ENCODE measurements around the gene ELP2. TPM values are rescaled to one million over a fixed set of nuclear protein-coding genes. Genes with fewer than 3 reads are reported as not detected.
A peak's percentile ranks its signal among the peaks of the same experiment; 100 is the strongest.

The ELP2 gene
- total RNA-seq, 1 donor, result 125 TPM

- Histone ChIP-seq H3K4me2 (ENCODE audit: insufficient read depth, low read length) (no peak overlapping the region), H3K4me1 (ENCODE audit: insufficient read depth, low read length) (peaks cover 10% of the 10 kb centered on the region), H2AFZ (ENCODE audit: low read length) (no peak overlapping the region), H3K79me2 (ENCODE audit: insufficient read depth, low read length) (no peaks in the 10 kb centered on the region), H3K36me3 (ENCODE audit: insufficient read depth, low read length) (no peaks in the 10 kb centered on the region), H3K27me3 (ENCODE audit: insufficient read depth, low read length) (no peaks in the 10 kb centered on the region), H4K20me1 (ENCODE audit: insufficient read depth, low read length) (peaks cover 3% of the 10 kb centered on the region), H3K9me3 (ENCODE audit: low read depth, low read length) (no peaks in the 10 kb centered on the region), H3K4me3 (ENCODE audit: insufficient read depth, low read length) (no peak overlapping the region), H3K27ac (ENCODE audit: low read depth, low read length) (no peak overlapping the region)
- no peak for TF ChIP-seq CTCF (IDR thresholded peaks at IDR 0.05; ENCODE audit: extremely low read depth, low read depth, low read length)
- DNase-seq (ENCODE audit: insufficient read length, low spot score, missing footprints), result no peak
These were observed 53.3 kb downstream of the ELP2 start for GRCh38 chr18:36183033-36183432.

- Histone ChIP-seq H3K9me3 (ENCODE audit: low read depth, low read length) (no peaks in the 10 kb centered on the region), H2AFZ (ENCODE audit: low read length) (no peak overlapping the region), H3K4me1 (ENCODE audit: insufficient read depth, low read length) (peaks cover 13% of the 10 kb centered on the region), H3K27ac (ENCODE audit: low read depth, low read length) (no peak overlapping the region), H3K4me2 (ENCODE audit: insufficient read depth, low read length) (no peak overlapping the region), H3K36me3 (ENCODE audit: insufficient read depth, low read length) (no peaks in the 10 kb centered on the region), H3K4me3 (ENCODE audit: insufficient read depth, low read length) (no peak overlapping the region), H3K79me2 (ENCODE audit: insufficient read depth, low read length) (peaks cover 4% of the 10 kb centered on the region), H3K27me3 (ENCODE audit: insufficient read depth, low read length) (no peaks in the 10 kb centered on the region), H4K20me1 (ENCODE audit: insufficient read depth, low read length) (peaks cover 3% of the 10 kb centered on the region)
- TF ChIP-seq CTCF (IDR thresholded peaks at IDR 0.05; ENCODE audit: extremely low read depth, low read depth, low read length), result no peak
- DNase-seq (ENCODE audit: insufficient read length, low spot score, missing footprints), result no peak
These were observed 54.3 kb downstream of the ELP2 start for GRCh38 chr18:36183987-36184386.

GRCh38 chr18:36185157-36185556 is 55.5 kb downstream of the ELP2 start:
- Histone ChIP-seq H3K4me2 (ENCODE audit: insufficient read depth, low read length) (no peak overlapping the region), H3K9me3 (ENCODE audit: low read depth, low read length) (no peaks in the 10 kb centered on the region), H3K27me3 (ENCODE audit: insufficient read depth, low read length) (no peaks in the 10 kb centered on the region), H2AFZ (ENCODE audit: low read length) (no peak overlapping the region), H3K36me3 (ENCODE audit: insufficient read depth, low read length) (no peaks in the 10 kb centered on the region), H3K4me3 (ENCODE audit: insufficient read depth, low read length) (no peak overlapping the region), H3K27ac (ENCODE audit: low read depth, low read length) (no peak overlapping the region), H3K79me2 (ENCODE audit: insufficient read depth, low read length) (peaks cover 9% of the 10 kb centered on the region), H3K4me1 (ENCODE audit: insufficient read depth, low read length) (peaks cover 5% of the 10 kb centered on the region), H4K20me1 (ENCODE audit: insufficient read depth, low read length) (peaks cover 3% of the 10 kb centered on the region)
- TF ChIP-seq CTCF (IDR thresholded peaks at IDR 0.05; ENCODE audit: extremely low read depth, low read depth, low read length), result no peak
- no peak for DNase-seq (ENCODE audit: insufficient read length, low spot score, missing footprints)

GRCh38 chr18:36185901-36186460 is 56.3 kb downstream of the ELP2 start:
- peak overlapping the region; percentile 96 for H3K4me3 ChIP-seq (ENCODE audit: insufficient read depth, low read length)
- no peaks in the 10 kb centered on the region for H3K36me3 ChIP-seq (ENCODE audit: insufficient read depth, low read length)
- no peak overlapping the region for H2AFZ ChIP-seq (ENCODE audit: low read length)
- no peak for DNase-seq (ENCODE audit: insufficient read length, low spot score, missing footprints)
- no peak for TF ChIP-seq CTCF (IDR thresholded peaks at IDR 0.05; ENCODE audit: extremely low read depth, low read depth, low read length)
- no peak overlapping the region for H3K27ac ChIP-seq (ENCODE audit: low read depth, low read length)
- no peaks in the 10 kb centered on the region for H3K27me3 ChIP-seq (ENCODE audit: insufficient read depth, low read length)
- H3K79me2 ChIP-seq (ENCODE audit: insufficient read depth, low read length), result peaks cover 9% of the 10 kb centered on the region
- H3K4me2 ChIP-seq (ENCODE audit: insufficient read depth, low read length), result peak overlapping the region; percentile 95
- H3K4me1 ChIP-seq (ENCODE audit: insufficient read depth, low read length), result peaks cover 3% of the 10 kb centered on the region
- no peaks in the 10 kb centered on the region for H3K9me3 ChIP-seq (ENCODE audit: low read depth, low read length)
- H4K20me1 ChIP-seq (ENCODE audit: insufficient read depth, low read length), result peaks cover 3% of the 10 kb centered on the region

All from osteoblast (primary cell).